ENCODE results near the gene FAM3D. TPM values are rescaled to one million over a fixed set of nuclear protein-coding genes. Genes with fewer than 3 reads are reported as not detected.

FAM3D gene
- total and polyA plus RNA-seq, 9 of the 15 experiments (the other 6 are each of a cell fraction or from before 2014, with no cell fraction given), result not detected

GRCh38 chr3:58591517-58592510 lies 74.8 kb downstream of the FAM3D start:
- no peaks in the 10 kb centered on the region for H3K36me3 ChIP-seq (ENCODE audit: control insufficient read depth, insufficient read depth, low read length)
- no peaks in the 10 kb centered on the region for H3K9me1 ChIP-seq (ENCODE audit: control insufficient read depth, insufficient read depth, low read length)
- no peak for DNase-seq (ENCODE audit: extremely low read depth in 1 of 4, low spot score in 3 of 4)
- WGBS (ENCODE audit: insufficient coverage, low coverage, missing lambda C conversion rate), result 0% methylated on average over 4 of the region's 6 CpGs
- no peak overlapping the region for H3K9ac ChIP-seq (ENCODE audit: insufficient read depth in 1 of 2, low read depth in 2 of 2, low read length in 2 of 2)
- H3K79me2 ChIP-seq (ENCODE audit: control insufficient read depth, insufficient read depth, low read length), result no peaks in the 10 kb centered on the region
- in situ Hi-C loops (cut with MboI), result no loop called here
- H3K27me3 ChIP-seq (ENCODE audit: control insufficient read depth in 2 of 2, insufficient read depth in 2 of 2, low read length in 2 of 2), result peaks cover 3 to 24% of the 10 kb centered on the region in 2 experiments; a peak in 3 of 5 replicates
- H2AFZ ChIP-seq (ENCODE audit: low read depth, low read length), result no peak overlapping the region
- TF ChIP-seq TFAM (CRISPR knock-in tag; conservative IDR thresholded peaks at IDR 0.05) (no peak), THAP7 (CRISPR knock-in tag; IDR thresholded peaks at IDR 0.05) (no peak), RREB1 (CRISPR knock-in tag; IDR thresholded peaks at IDR 0.05) (no peak), MNT (conservative IDR thresholded peaks at IDR 0.05) (no peak)
- no peak for FAIRE-seq
- CTCF ChIA-PET (ENCODE audit: low intra/inter-chr PET ratio), result no interaction called here
- H3K4me3 ChIP-seq, result no peak overlapping the region
- H3K4me2 ChIP-seq (ENCODE audit: insufficient read depth, low read length), result no peak overlapping the region
- no peak overlapping the region for H3K27ac ChIP-seq (ENCODE audit: extremely low read depth, low read depth, low read length)
- POLR2A ChIA-PET, result no interaction called here
- ATAC-seq, result no peak
- intact Hi-C loops (cut with micrococcal nuclease), result no loop called here
- no peaks in the 10 kb centered on the region for H3K9me3 ChIP-seq (replicated peaks; ENCODE audit: control insufficient read depth, insufficient read depth, low read depth, low read length)
- no TSS peak for BruUV-seq (replicated peaks)
- 0 out of 5 replicates have a peak, but pooled peaks cover 0 to 1% of the 10 kb centered on the region in 2 experiments for H3K4me1 ChIP-seq (replicated peaks in 1 of 2; ENCODE audit: control insufficient read depth in 2 of 2, insufficient read depth in 2 of 2, low read length in 2 of 2)
- 0 out of 2 replicates have a peak, but pooled peaks cover 5% of the 10 kb centered on the region for H4K20me1 ChIP-seq (replicated peaks; ENCODE audit: control insufficient read depth, insufficient read depth, low read length)

Measured in K562 (cell line).